ENCODE data around the gene PIGK. TPM values are rescaled to one million over a fixed set of nuclear protein-coding genes. Genes with fewer than 3 reads are reported as not detected.

PIGK gene
- total RNA-seq (2014; rRNA removed; shearing (Covaris generic)) = 16.8 and 19.3 TPM in 2 replicates

DNA sequence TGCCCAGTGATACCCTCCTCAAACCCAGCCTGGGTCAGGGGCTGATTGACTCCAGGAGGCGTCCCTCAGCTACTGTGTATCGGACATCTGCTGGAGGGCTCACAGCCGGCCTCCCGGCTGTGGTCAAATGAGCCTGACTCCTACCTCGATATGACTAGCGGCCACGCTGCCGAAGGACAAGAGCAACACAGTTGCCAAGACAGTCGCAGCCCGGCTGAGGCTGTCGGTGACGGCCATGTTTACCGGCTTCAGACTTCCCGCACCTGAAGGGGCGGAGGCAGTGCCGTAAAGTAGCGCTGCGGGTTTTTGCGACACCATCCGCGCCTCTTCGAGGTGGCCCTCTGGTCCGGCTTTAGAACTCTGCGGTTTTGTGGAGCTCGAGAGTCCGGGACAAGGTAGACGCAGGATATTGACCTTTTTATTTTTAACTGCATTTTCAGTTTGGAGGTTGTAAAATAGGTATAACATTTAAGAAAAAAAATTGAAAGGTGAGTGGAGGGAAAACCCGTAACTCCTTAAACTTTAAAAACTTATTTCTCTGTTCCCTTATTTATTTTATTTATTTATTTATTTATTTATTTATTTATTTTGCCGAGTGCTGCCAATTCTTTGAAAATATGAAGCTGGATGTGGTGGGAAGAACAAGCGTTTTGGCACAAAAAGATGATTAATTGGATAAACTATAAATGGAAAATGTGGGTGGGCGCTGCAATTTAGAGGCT is at the start of gene PIGK:
TSS of gene PIGK (minus strand) at position 265 of the 722 bp plus-strand sequence. CDS start at position 237, 28 bp downstream.

Small RNAs within 50 kb of the gene (small RNA-seq; reads per million reads assigned to genes)
- not detected for gene MIR7156

Other genes starting within 250 kb of the PIGK start
- 4.1 and 4.6 TPM in 2 replicates for gene AK5, start 62.6 kb upstream of the PIGK start, total RNA-seq (2014; rRNA removed; shearing (Covaris generic))

Data from A375 (cell line).